ENCODE measurements around the gene TRPC3.

The TRPC3 gene

DNA sequence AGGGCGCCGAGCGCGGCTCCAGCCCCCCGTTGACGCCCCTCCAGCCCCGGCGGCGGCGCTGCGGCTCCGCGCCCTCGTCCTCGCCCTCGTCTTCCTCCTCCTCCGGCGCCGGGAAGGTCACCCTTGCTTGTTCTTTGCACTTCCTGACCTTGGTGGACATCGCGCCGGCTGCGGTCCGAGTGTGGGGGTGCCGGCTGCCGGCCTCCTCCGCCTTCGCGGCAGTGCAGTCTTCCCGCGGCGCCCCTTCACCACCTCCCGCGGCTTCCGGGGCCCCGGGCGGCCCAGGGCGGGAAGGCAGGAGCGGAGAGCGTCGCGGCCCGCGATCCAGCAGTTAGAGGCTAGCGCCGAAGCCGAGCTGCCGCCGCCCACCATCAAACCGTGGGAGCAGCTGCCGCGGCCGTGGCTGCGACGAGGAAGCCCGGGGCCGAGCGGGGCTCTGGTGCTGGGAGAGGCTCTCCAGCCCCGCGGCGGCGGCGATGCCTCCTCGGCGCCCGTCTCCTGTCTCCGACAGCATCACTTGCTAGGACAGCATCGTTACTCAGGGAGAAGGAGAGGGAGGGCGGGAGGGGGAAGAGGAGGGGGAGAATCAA lies at the start of gene TRPC3:
TSS of gene TRPC3 (minus strand) at position 540 of the 590 bp plus-strand sequence. CDS start at position 160, 380 bp downstream.
- DNase-seq (ENCODE audit: low read depth) = peak; percentile 2

DNA sequence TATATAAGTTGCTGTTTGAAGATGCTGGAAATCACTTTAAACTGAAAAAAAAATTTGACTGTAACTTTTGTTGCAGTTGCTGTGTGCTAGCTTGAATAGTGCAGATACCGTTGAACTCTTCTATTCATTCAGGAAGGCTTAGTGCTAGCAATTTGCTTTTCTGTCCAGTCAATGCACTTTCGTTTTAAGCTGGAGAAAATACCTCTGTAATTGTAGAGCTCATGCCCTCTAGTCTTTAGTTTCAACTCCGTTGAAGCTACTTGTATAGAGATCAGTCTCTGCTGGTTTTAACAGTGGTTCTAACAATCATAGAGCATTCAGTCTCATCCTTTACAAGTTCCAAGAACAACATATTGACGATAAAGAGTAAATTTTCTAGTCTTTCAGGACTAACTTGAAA lies 49.0 kb upstream of the TRPC3 start:
- no peak for DNase-seq (ENCODE audit: low read depth)

DNA sequence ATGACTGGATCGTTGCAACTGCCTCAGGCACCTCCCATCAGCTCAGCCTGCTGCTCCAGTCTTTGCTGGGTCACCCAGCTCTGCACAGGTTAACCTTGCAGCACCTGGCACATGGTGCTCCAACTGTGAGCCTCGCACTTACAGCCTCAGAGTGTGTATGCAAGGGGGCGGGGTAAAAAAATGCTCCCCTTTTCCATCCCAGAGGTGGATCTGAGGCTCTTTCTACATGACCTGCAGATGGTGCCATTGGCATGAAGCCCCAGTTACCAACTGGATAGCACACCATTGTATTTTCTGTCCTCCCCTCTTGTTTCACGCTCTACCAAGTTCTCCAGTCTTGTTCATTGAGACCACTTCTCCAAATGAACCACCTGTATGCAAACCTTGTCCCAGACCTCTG lies 46.2 kb upstream of the TRPC3 start:
- no peak for DNase-seq (ENCODE audit: low read depth)

DNA sequence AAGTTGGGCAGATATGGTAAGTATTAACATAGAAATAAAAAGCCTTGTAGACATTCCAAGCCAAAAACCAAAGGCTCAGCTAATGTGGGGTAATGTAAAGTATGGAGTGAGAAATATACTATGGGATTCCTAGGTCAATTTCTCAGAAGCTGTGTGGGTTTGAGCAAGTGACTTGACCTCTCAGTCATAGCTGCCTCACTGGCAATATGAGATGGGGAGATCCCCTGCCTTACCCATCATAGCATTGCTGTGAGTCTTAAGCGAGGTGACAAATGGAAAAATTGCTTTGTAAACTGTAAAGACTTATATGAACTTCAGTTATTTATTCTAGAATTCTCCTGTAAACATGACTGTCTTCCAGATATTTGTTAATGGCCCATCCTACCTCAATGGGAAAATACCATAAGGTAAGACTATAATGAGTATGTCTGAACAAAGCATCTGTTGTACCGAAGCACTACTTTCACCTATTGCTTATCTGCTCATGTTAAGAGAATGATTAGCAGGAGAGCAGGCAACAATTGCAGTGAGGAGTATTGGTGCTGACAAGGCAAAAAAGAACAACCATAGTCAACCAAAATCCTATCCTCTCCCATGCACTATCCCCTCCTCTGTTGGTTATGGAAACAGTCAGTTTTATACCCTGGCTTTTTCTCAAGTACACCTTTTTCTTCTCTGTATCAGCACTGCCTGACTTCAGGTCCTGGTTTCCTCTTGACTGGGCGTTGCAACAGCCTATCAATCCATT lies 44.1 kb upstream of the TRPC3 start:
- no peak for DNase-seq (ENCODE audit: low read depth)

DNA sequence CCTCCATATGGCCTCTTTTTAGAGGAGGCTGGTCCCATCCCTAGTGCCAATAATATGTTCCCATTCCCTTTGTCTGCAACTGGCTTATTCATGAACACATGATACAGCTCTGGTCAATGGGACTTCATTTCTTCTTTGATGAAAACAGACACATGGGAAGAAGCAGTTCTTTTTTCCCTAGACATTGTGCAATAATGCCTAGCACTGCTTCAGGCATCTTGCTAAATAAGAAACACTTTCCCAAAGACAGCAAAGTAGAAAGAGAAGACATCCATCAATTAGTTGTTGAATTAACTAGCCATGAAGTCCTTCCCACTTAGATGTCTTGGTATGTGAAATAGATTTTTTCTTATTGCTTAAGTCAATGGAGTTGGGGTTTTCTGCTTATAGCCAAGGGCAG lies 40.1 kb upstream of the TRPC3 start:
- DNase-seq (ENCODE audit: low read depth) = no peak

DNA sequence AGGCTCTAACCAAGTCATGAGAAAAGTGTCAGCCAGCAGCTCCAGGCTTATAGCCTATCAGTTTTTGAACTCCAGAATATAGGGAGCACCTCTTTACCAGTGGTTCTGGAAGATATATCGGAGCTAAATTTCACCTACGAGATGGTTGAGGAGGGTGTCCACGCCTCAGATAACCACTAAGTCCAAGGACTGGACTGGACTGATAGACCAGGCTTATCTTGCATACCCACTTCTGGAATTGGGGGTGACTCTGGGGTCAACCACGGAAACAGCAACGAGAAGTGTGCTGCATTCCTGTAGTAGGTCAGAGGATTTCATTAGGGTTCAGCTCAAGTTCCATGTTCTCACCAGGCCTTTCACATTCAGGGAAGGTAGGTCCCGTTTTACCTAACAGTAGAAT lies 38.6 kb upstream of the TRPC3 start:
- DNase-seq (ENCODE audit: low read depth) = no peak

DNA sequence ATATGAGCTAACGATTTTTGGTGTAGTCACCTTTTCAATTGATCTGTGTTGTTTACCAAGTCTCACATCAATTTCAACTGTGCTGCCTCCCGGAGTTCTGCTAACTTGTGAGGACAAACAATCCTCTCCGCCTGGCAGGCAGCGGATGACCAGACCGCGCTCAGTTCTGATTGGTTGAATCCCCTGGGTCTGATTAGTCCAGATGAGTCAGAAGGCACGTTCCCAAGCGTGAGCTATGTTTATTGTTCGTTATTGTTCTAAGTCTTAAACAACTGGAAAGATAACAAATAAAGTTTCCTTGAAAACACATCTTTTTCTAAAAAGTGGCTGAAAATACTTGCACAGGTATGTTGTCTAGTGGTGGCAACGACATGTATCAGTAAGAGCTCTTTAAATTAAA lies 37.9 kb upstream of the TRPC3 start:
- DNase-seq (ENCODE audit: low read depth) = no peak

DNA sequence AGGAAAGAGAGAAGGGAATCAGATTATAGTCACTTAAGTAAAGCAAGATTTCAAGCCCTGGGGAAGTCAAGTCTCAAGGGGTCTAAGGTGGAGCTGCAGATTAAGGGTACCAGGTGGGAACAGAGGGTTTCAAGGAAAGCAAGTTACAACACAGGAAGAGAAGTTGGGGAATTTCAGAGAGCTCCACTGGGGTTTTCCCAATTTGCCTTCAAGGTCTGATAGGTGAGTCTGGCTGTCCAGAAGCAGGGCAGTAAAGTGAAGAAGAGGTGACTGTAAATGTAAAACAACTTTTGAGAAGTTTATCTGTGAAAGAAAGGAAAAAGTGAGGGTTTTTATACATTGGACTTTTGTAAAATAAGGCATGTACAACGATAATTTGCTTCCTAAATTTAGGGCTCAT lies 37.1 kb upstream of the TRPC3 start:
- DNase-seq (ENCODE audit: low read depth) = no peak

DNA sequence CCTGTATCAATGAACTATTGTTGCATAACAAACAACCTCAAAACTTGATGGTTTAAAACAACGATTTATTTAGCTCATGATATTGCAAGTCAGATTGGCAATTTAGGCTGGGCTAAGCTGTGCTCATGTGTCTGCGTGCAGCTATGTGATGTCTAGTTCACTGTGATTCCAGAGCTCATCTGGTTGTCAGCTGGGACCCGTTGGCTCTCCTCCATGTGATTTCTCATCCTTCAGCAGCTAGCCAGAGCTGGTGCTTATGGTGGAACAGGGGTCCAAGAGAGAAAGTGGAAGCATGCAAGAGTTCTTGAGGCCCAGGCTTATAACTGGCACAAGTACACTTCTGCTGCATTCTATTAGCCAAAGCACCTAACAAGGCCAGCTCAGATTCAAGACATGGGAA lies 28.8 kb upstream of the TRPC3 start:
- DNase-seq (ENCODE audit: low read depth) = no peak

DNA sequence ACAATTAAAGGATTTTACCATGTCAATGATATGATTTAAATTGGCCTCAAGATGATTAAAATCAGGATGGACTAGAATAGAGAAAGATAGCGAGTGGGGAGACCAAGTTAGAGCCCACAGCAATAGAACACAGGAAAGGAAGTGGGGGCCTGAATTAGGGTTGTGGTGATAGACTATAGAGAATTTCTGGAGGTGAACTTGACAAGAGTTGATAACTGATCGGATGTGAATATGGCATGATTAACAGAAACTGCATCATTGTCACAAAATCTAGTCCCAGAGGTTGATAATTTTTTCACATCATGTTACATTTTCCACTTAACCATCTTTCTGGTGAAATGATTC lies 26.3 kb upstream of the TRPC3 start:
- DNase-seq (ENCODE audit: low read depth) = no peak

DNA sequence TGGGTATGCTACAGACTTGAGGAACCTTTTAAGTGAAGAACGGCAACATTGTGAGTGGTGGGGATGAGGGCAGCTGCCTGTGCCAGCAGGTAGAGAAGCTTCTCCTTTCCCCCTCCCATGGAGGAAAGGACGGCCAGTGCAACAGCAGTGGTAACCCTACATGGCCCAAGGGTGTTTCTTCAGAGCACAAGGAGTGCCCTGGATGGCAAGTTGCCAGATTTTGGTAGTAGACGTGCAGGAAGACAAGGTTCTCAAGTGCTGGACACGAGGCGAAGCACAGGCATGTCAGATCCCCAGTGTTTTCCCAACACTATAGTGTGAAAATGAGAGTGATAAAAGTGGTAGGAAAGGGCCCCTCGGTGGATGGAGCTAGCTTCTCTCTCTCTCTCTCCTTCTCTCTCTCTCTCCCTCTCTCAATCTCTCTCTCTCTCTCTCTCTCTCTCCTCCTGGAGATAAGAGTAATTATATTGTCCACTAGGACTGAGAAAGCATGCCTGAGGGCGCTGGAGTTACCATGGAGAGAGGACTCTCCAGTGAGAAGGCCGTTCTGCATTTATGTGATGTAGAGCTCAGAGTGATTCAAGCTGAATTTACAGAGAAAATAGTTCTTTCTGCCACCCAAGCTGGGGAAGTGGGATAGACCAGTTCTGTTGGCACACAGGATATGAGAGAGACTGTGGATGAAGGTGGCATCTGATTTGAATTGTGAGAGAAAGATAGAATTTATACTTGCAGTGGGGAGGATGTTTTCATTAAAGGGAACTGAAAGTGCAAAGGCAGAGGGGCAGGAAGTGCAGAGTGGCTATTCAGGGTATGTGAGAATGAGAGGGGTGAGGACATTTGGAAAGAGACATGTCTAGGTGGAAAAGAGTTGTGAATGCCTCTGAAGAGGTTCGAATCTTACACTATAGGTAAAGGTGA lies 25.7 kb upstream of the TRPC3 start:
- no peak for DNase-seq (ENCODE audit: low read depth)

DNA sequence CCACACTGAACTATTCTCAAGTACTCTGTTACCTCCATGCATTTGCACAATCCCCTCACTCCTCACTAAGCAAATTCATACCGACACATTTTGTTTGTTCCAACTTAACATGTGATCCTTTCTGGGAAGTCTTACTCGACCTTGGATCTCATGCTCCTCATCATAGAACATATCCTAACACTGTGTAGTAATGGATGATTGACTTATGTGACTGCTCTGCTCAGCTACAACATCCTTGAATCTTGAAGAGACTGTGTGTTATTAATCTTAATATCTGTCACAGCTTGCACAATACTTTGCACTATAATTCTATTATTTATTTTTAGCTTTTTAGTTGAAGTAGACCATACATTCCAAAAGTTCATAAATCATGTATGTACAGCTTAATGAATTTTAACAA lies 23.9 kb upstream of the TRPC3 start:
- DNase-seq (ENCODE audit: low read depth) = no peak

DNA sequence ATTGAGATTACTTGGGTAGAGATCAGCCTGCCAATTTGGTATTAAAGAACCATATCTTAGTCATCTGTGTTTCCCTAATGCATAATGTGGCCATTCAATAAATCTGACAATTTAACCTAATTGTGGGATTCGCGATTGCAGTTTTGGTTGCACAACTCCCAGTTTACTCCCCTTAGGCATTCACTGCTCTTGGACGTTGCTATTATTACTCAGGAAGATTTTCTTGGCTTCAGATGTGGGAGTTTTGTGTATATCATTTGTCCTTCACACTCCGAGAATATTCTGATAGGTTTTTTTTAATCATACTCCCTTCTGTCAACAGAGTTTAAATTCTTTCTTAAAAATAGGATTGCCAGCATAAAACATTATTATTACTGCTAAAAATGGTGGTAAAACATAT lies 22.0 kb upstream of the TRPC3 start:
- no peak for DNase-seq (ENCODE audit: low read depth)

DNA sequence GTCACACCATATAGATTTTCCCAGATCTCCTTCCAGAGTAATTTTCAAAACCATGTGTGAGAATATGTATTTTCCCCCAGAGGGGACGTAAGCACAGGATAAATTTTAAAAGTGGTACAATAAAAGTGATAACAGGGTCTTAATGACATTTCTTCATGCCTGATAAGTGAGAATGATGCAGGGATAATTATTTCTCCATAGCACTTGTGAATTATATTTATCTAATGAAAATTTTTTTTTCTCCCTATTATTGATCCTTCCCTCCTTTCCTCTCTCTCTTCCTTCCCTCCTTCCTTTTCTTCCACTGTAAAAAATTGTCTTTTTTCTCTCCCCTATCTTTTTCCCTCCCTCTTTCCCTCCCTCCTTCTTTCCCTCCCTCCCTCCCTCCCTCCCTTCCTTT lies 17.0 kb upstream of the TRPC3 start:
- DNase-seq (ENCODE audit: low read depth) = no peak

DNA sequence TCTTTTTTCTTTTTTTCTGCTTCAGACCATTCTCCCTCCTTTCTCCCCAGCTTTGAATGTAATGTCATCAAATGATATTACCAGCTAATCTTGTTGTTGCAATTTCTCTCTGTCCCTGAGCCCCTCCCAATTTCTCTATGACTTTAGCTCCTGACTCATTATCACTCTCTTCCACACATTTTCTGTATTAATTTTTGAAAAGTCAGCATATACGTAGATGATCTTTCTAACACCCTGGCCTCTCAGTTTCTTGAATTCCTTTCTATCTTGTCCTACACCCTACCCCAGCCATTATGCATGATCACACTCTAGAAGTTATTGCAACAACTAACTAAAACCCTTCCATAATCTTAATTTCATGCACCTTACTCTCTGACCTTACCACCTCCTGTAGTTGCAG lies 13.1 kb upstream of the TRPC3 start:
- DNase-seq (ENCODE audit: low read depth) = no peak

DNA sequence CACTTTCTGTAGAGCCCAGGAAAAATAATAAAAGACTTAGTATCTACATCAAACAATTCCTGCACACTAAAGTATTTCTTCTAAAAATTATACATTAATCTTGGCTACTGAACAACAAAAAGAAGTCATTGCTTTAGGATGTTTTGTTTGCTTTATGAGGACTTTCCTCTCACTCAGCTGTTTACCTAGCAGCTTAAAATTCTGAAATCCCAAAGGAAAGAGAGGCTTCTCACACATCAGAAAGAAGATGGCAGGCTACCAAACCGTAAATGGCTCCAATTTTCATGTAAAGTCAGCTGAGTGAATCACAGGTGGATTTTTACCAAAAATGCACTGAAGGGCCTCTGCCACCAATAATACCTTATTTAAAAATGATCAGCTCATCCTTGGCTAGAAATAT lies 9.0 kb upstream of the TRPC3 start:
- no peak for DNase-seq (ENCODE audit: low read depth)

DNA sequence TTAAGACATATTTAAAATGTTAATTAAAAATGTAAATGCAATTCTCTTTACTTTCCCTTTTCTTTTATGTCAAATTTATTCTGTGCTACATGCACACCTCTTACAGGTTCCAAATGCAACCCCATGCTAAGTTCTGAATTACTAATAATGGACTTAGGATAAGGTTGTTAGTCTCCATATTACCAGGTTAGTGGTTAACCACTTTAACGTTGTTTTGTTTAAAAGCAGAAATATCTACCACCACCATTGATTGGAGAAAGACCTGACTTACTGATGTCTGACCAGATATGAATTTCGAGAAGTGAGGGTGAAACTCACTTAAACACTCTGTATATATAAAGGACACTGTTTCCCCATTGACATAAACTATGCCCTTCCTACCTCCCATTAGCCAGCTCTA lies 6.9 kb upstream of the TRPC3 start:
- no peak for DNase-seq (ENCODE audit: low read depth)

DNA sequence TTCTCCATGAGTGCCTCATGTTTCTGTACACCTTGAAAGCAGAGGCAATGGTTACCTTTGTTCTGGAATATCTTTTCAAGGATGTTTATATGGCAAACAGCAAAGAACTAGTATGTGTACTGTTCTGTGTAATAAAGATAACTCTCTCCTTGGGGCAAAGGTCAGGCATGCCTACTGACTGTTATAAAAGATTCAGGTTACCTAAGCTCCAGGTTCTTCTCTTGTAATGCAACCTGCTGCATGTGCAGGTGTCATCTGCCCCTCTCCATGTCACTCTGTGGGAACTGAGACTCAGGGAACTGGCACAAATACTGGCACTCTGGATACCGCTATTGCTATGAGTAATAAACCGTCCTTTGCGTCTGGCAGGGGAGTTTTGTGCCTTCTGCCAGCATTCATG lies 5.4 kb upstream of the TRPC3 start:
- DNase-seq (ENCODE audit: low read depth) = no peak

DNA sequence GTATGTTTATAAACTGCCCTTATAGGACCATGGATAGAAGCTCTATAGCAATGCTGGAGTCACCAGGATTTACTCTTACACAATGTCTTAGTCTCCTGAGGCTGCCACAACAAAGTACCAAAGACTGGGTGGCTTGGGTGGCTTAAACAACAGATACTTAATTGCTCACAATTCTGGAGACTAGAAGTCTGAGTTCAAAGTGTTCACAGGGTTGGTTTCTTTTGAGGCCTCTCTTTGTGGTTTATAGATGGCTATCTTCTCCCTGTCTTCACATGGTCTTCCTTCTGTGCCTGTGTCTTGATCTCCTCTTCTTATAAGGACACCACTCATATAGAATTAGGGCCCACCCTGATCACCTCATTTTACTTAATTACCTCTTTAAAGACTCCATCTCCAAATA lies 2.0 kb upstream of the TRPC3 start:
- no peak for DNase-seq (ENCODE audit: low read depth)

DNA sequence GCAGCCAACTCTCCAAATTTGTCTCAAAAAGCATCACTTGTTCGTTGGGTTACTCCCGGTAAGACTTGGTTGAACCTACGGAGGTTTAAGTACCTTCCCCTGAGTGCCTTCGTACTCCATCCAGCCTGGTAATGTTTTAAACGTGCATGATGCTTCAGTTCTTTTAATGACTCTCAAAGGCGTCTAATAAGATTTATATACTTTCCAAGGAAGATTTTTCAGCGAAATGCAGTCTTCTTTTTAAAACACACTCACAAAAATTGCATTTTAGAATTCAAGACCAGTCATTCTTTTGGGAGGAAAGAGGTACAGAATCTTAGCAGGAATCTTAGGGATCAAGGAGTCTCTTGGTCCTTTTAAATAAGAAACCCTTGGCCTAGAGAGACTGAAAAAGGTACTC lies 430 bp upstream of the TRPC3 start:
- no peak for DNase-seq (ENCODE audit: low read depth)

DNA sequence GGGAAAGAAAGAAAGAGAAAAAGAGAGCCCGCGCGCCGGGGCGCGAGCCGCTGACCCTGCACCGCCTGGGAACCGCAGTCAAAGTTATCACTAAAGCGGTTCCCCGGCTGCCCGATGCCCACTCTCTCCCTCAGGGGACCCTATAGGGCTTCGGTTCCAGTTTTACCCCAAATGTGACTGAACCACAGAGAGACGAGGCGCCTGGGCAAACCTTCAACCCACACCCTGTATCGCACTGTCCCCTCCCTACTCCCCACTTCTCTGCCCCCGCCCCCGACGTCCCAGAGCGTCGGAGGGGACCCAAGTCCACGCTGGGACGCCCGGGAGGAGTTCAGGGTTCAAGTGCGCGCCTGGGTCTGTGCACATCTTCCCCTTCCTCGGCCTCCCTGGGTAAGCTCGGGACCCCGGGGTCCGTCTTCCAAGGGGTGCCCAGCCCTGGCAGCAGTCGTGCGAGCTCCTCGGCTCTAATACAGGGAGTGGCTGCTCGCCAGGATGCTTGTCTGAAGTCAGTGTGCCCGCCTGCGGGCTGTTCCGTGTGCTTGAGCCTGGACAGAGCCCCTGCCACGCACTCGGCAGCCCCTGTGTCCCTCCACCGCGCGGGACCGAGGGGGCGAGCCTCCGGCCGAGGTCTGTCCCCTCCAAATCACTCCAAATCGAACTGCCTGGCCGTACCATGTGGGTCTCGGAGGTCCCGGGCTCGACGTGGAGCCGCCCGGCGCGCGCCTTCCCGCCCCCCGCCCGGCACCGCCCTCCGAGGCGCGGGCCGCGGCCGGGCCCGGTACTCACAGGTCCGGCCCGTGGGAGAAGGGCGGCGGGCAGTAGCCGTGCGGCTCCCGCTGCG lies 960 bp downstream of the TRPC3 start:
- no peak for DNase-seq (ENCODE audit: low read depth)

DNA sequence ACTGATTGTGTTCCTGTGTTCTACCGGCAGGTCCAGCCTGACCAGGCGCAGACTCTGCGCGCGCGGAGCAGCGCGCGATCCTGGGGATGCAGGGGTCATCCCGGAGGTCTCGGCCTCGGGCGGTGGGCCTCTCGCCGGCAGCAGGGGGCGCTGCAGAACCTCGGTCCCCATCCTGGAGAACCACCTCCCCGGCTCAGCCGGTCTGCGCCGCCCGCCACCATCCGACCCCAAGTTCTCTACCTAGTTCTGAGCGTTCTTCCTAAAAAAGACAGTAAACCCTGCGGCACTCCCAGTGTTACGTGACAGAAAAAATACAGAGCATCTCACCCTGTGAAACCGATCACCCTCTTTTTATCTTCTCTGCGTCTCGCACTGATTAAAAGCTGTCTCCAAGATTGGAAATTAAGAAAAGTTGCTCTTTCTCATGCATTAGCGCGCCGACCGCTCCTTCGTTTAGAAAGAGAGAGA lies 1.6 kb downstream of the TRPC3 start:
- peak; percentile 64 for DNase-seq (ENCODE audit: low read depth)
